ENCODE data around the gene RNF141.

Gene RNF141

DNA sequence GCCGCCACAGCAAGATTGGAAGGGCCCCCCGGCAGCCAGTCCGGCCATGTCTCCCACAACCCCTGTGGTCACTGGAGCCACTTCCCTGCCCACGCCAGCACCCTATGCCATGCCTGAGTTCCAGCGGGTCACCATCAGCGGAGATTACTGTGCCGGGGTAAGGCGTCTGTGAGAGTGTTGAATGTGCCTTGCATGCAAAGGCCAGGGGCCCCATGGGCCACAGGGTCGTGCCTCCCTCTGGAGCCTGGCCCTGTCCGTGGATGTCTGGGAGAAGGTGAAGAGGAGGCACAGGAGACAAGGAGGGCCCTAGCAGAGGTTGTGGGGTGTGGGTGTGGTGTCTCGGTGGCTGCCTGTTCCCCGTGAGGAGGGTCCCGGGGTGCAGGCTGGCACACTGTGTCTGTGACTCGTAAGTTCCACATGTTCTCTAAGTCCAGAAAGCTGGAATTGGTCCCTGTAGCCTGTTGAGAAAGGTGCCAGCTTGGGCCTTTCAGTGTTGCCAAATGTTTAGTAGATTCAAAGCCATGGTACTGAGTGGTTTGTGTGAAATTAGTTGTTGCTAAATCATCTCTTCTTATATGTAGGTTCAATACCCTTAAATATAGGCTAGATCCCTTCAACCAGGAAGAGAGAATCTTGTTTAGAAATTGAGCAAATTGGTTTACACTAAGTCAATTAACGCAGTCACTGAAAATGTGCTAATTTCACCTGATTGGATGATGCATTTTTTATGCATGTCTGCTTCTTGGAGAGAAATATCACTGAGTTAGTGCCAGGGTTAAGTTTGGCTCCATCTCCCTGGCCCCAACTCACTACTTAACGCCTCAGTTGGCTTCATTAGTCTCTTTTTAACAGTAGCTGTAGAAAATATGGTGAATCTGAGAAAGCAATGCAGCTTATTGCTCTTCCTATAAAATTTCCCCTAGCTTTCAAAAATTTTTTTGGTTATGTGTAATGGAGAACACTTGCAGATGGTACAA, 62.1 kb downstream of the RNF141 start:
- DNase-seq = no peak

DNA sequence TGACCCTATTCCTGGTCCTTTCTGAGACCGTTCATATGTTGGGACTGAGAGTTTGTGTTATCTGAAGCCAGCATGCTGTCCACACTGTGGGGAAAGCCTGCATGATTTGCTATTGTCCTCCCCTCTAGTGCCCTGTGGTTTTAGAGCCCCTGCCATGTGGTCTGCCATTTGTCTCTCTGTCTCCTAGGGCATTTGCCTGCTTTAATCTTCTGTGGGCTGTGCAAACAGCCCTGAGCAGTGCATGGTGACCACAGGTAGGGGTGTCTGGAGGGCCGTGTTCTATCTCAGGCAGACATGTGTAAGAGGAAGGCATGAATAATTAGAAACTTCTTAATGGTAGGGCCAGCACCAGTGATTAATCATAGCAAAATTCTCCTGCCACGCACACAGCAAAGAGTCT, 62.9 kb downstream of the RNF141 start:
- no peak for DNase-seq

DNA sequence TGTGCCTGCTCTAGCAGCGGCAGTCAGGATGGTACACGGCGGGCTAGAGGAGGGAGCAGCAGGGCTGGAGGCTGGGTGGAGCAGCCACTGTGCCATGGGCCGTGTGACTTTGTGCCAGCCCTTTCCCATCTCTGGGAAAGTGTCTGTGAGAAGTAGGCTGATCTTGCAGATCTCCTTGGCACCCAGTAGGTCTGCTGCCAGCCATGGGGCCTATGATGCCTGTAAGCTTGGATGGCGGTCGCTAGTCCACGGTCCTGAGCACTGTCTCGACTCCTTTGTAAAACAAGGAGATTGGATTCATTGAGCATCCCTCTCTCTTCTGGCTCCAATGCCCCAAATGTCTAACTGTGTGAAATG, 63.3 kb downstream of the RNF141 start:
- DNase-seq = no peak

DNA sequence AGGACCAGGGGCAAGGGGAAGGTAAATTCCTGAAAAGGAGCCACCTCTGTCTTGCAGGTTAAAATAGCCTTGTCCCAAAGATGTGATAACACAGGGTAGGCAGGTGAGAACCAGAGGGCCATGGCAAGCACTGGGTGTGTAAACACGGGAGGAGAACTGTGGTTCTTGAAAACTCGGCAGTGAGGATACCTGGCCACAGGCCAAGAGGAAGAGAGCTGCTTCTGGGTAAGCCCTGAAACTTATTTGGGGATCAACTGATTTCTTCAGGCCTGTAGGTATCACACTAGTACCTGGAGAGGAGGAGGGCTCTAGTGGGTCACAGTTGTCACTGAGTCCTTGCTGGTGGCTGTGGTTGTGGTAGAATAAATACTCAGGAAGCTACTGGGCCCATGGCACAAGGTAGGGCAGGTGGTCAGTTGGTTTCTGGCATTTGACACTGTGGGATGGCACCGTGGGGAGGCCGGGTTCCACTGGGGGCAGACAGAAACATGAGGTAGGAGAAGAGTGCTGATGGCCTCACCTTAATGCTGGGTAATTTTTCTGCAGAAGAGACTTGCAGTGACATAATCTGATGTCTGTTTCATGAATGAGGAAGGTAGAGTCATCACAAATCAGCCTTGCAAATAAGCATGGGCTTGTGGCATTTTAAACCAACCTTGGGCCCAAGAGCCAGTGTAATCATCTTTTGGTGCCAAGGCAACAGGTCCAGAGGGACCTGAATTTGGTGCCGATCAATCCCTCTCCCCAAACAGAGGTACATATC, 63.9 kb downstream of the RNF141 start:
- no peak for DNase-seq

DNA sequence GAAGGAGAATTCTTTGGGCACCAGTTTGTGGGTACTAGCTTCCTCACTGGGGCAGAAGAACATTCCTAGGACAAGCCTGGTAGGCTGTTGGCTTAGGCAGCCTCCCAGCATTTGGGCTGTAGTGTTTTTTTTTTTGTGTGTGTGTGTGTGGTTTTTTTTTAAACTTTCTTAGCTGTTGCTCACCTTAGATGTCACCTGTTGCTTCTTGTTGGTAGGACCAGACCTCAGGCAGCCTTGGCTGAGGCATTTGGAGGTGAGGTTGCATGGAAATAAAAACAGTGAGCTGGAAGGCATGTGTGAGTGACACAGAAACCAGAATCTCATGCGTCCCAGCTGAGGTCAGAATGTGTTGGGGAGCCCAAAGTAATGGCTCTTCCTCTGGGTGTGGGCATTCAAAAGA, 64.6 kb downstream of the RNF141 start:
- DNase-seq = no peak

DNA sequence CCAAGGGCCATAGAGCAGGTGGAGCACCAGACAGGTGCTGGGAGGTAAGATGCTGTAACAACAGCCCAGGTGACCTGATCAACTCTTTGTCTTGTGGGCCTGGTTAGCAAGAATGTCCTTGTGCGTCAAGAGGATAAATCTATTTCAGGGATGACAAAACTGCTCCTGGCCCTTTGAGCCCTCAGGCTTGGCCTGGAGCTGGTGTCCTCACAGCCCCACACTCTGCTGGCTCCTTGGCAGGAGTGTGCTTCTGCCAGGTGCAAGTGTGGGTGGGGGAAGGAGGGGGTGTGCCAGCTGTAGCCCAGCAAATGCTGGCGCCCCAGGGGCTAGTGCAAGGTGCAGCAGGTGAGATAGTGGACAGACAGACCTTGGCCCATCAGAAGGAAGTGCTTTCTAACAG, 66.4 kb downstream of the RNF141 start:
- DNase-seq = no peak

DNA sequence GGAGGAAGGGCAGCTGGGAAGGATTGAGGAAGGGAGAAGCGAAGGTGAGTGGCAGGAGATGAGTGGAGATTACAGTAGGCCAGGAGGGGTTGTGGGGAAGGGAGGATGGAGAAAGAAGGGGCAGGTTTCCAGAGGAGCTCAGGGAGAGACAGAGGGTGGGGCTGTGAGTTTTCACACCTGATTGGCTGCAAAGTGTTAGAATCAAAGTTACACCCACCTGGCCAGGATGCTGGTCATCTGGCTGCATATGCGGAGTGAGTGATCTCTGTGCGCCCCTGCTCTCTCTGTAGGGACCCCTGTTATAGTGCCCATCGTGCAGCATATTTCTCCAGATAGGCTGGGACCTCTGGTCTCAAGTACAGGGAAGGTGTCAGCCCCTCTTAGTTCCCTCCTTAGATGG, 67.6 kb downstream of the RNF141 start:
- no peak for DNase-seq

DNA sequence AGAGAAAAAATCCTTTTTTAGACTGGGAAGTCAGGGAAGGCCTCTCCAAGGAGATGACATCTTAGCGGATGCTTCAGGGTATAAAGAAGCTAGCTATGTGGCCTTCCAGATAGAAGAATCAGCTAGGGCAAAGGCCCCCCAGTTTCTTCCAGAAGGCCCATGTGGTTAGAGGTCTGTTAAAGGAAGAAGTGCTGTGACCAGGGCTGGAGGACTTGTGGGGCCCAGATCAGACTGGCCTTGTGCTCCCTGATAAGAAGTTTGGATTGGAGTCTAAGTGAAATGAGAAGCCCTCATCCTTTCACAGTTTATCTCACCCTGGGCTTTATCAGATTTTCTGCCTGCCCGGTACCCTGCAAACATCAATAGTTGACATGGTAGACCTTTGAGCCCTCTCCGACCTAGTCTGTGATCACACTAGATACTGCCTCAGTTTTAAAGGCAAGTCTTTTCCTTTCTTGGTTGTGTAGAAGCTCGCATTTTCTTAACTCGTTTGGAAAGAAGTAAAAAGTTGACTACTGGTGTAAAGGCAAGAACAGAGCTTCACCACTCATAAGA, 78.2 kb downstream of the RNF141 start:
- no peak for DNase-seq
